Stimulated activated naive CD8-positive, alpha-beta T cell treated with anti-CD3 and anti-CD28 coated beads, Interleukin-15, Interleukin-2, amounts not matched to agents 100 ng/mL and 50 ng/mL, for 24 hours (primary cell): Measurements from ENCODE around the gene BGLAP.

Experiments used
- H3K27ac Mint-ChIP-seq: one replicate; pipeline ENCODE4 v1.8.0; 2021; ENCODE audit warnings: mild to moderate bottlenecking, mixed read lengths
- H3K27me3 Mint-ChIP-seq: one replicate; pipeline ENCODE4 v1.8.0; 2021; ENCODE audit warnings: mixed read lengths
- H3K36me3 Mint-ChIP-seq: one replicate; pipeline ENCODE4 v1.8.0; 2021; ENCODE audit warnings: low read depth, mixed read lengths
- H3K4me1 Mint-ChIP-seq: one replicate; pipeline ENCODE4 v1.8.0; 2021; ENCODE audit warnings: low read depth, mixed read lengths
- H3K4me3 Mint-ChIP-seq: one replicate; pipeline ENCODE4 v1.8.0; 2021; ENCODE audit warnings: mild to moderate bottlenecking, mixed read lengths
- H3K9me3 Mint-ChIP-seq: one replicate; pipeline ENCODE4 v1.8.0; 2021; ENCODE audit warnings: mixed read lengths

BGLAP gene

DNA sequence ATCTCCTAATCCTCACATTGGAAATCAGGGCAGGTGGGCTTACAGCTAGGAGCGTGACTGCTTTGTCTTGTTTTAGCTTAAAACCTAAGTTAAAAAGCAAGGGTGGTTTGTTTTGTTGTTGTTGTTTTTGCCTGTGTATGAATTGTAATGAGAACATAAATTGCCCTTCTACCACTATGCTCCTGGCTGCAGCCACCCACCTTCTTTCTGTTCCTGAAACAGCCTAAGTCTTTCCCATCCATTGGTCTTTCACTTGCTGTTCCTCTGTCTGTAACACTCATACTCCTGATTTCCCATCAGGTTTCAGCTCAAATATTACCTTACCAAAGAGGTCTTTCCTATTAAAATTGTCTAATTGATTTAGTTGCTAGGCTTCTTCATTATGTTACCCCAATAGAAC, 41.5 kb downstream of the BGLAP start:
- peaks cover 36% of the 10 kb centered on the region for H3K36me3 Mint-ChIP-seq
- no peaks in the 10 kb centered on the region for H3K27me3 Mint-ChIP-seq
- H3K9me3 Mint-ChIP-seq: no peaks in the 10 kb centered on the region
- H3K4me3 Mint-ChIP-seq: peak overlapping the region; percentile 96
- H3K27ac Mint-ChIP-seq: peak overlapping the region; percentile 98
- peaks cover 46% of the 10 kb centered on the region for H3K4me1 Mint-ChIP-seq

GRCh38 chr1:156284112-156284511, 42.1 kb downstream of the BGLAP start, which contains the start of gene TMEM79:
Gene TMEM79, plus strand, starts transcription at chr1:156284325. Its CDS starts 902 bp downstream, at chr1:156285227.
- Mint-ChIP-seq H3K36me3 (peaks cover 37% of the 10 kb centered on the region), H3K27me3 (no peaks in the 10 kb centered on the region), H3K9me3 (no peaks in the 10 kb centered on the region), H3K4me1 (peaks cover 46% of the 10 kb centered on the region), H3K27ac (peak within 1 kb of the TSS; percentile 98), H3K4me3 (peak within 1 kb of the TSS; percentile 96)

GRCh38 chr1:156284757-156285156, 42.8 kb downstream of the BGLAP start:
- H3K9me3 Mint-ChIP-seq: no peaks in the 10 kb centered on the region

DNA sequence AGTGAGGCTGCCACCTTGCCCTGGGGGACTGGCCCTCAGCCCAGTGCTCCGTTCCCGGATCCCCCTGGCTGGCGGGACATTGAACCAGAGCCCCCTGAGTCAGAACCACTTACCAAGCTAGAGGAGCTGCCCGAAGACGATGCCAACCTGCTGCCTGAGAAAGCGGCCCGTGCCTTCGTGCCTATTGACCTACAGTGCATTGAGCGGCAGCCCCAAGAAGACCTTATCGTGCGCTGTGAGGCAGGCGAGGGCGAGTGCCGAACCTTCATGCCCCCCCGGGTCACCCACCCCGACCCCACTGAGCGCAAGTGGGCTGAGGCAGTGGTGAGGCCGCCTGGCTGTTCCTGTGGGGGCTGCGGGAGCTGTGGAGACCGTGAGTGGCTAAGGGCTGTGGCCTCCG, 43.5 kb downstream of the BGLAP start:
- H3K27me3 Mint-ChIP-seq: no peaks in the 10 kb centered on the region
- peaks cover 35% of the 10 kb centered on the region for H3K36me3 Mint-ChIP-seq
- no peak overlapping the region for H3K4me3 Mint-ChIP-seq
- no peak overlapping the region for H3K27ac Mint-ChIP-seq
- no peaks in the 10 kb centered on the region for H3K9me3 Mint-ChIP-seq
- H3K4me1 Mint-ChIP-seq: peaks cover 34% of the 10 kb centered on the region

More at GRCh38 chr1:156284757-156285156, 42.8 kb downstream of the BGLAP start:
- Mint-ChIP-seq H3K36me3 (peaks cover 35% of the 10 kb centered on the region), H3K27ac (no peak overlapping the region), H3K4me1 (peaks cover 40% of the 10 kb centered on the region), H3K27me3 (no peaks in the 10 kb centered on the region), H3K4me3 (no peak overlapping the region)

GRCh38 chr1:156286061-156286460, 44.1 kb downstream of the BGLAP start:
- Mint-ChIP-seq H3K9me3 (no peaks in the 10 kb centered on the region), H3K27me3 (no peaks in the 10 kb centered on the region), H3K27ac (no peak overlapping the region), H3K36me3 (peaks cover 30% of the 10 kb centered on the region), H3K4me1 (peaks cover 27% of the 10 kb centered on the region), H3K4me3 (no peak overlapping the region)

GRCh38 chr1:156289857-156290256, 47.9 kb downstream of the BGLAP start:
- Mint-ChIP-seq H3K9me3 (no peaks in the 10 kb centered on the region), H3K27ac (peak overlapping the region; percentile 6), H3K4me1 (peaks cover 7% of the 10 kb centered on the region), H3K36me3 (peaks cover 32% of the 10 kb centered on the region), H3K4me3 (no peak overlapping the region), H3K27me3 (no peaks in the 10 kb centered on the region)

- Mint-ChIP-seq H3K4me1 (peaks cover 20% of the 10 kb centered on the region), H3K4me3 (peak overlapping the region; percentile 53)
Observed at GRCh38 chr1:156291226-156292061, 49.5 kb downstream of the BGLAP start.

More at GRCh38 chr1:156291226-156292061, 49.5 kb downstream of the BGLAP start:
- peaks cover 27% of the 10 kb centered on the region for H3K36me3 Mint-ChIP-seq
- no peaks in the 10 kb centered on the region for H3K27me3 Mint-ChIP-seq
- H3K27ac Mint-ChIP-seq: no peak overlapping the region
- H3K9me3 Mint-ChIP-seq: no peaks in the 10 kb centered on the region
